GM06990 (cell line): ENCODE results near the gene SRMS.

Experiments
- DNase-seq: peaks from one replicate; pipeline ENCODE4 v3.0.0-alpha.2; 2011; ENCODE audit not compliant: insufficient read length; ENCODE audit errors: extremely low read depth
- H3K27me3 ChIP-seq: replicated peaks from 2 replicates; pipeline ENCODE4 v1.6.0; 2011; ENCODE audit warnings: low read length; ENCODE audit not compliant: control insufficient read depth, insufficient read depth
- H3K36me3 ChIP-seq: 2 replicates; pipeline ENCODE4 v1.5.1; 2011; ENCODE audit warnings: low read length; ENCODE audit not compliant: control insufficient read depth, insufficient read depth
- H3K4me3 ChIP-seq: replicated peaks from 2 replicates; pipeline ENCODE4 v1.5.1; 2011; ENCODE audit warnings: low read depth, mild to moderate bottlenecking, control low read depth, low read length
- TF ChIP-seq, protein P1 (sequence below): IDR thresholded peaks from 2 replicates; pipeline ENCODE4 v1.5.1; 2011; ENCODE audit warnings: low read length, control low read depth, mild to moderate bottlenecking, inconsistent platforms; ENCODE audit not compliant: insufficient read depth, poor library complexity, severe bottlenecking

The SRMS gene

GRCh38 chr20:63497138-63497945 is 50.2 kb downstream of the SRMS start:
- no peaks in the 10 kb centered on the region for H3K36me3 ChIP-seq
- H3K4me3 ChIP-seq = 0 out of 2 replicates have a peak overlapping the region, but pooled peaks have one; percentile 40
- DNase-seq = no peak
- no peaks in the 10 kb centered on the region; the same call in 1 of the 2 replicates for H3K27me3 ChIP-seq
- TF ChIP-seq, protein P1, sequence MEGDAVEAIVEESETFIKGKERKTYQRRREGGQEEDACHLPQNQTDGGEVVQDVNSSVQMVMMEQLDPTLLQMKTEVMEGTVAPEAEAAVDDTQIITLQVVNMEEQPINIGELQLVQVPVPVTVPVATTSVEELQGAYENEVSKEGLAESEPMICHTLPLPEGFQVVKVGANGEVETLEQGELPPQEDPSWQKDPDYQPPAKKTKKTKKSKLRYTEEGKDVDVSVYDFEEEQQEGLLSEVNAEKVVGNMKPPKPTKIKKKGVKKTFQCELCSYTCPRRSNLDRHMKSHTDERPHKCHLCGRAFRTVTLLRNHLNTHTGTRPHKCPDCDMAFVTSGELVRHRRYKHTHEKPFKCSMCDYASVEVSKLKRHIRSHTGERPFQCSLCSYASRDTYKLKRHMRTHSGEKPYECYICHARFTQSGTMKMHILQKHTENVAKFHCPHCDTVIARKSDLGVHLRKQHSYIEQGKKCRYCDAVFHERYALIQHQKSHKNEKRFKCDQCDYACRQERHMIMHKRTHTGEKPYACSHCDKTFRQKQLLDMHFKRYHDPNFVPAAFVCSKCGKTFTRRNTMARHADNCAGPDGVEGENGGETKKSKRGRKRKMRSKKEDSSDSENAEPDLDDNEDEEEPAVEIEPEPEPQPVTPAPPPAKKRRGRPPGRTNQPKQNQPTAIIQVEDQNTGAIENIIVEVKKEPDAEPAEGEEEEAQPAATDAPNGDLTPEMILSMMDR = no peak

DNA sequence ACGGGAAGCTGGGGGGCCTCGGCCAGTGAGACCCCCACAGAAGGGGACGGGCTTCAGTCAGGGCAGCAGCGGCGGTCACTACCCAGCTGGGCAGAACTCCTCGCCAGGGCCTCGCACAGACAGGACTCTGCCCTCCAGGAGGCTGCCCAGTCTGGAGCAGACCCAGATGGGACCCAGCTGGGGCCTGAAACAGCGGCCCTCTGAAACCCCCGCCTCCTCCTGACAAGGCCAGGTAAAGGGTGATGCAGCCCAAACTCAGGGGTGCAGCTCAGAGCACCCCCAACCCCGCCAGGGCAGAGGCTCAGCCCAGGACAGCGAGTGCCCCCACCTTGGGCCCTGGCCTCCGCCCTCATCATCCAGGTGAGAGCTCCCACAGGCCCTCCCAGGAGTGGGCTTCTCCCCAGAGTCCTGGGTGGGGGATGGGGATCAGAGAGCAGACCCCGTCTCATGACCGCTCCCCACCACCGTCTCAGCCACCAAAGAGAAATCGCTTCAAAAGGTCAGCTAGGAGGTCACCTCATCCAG is 50.9 kb downstream of the SRMS start:
- H3K27me3 ChIP-seq = no peaks in the 10 kb centered on the region; the same call in 1 of the 2 replicates
- TF ChIP-seq, protein P1 = no peak
- H3K4me3 ChIP-seq = no peak overlapping the region; the same call in 1 of the 2 replicates
- H3K36me3 ChIP-seq = no peaks in the 10 kb centered on the region
- DNase-seq = no peak

DNA sequence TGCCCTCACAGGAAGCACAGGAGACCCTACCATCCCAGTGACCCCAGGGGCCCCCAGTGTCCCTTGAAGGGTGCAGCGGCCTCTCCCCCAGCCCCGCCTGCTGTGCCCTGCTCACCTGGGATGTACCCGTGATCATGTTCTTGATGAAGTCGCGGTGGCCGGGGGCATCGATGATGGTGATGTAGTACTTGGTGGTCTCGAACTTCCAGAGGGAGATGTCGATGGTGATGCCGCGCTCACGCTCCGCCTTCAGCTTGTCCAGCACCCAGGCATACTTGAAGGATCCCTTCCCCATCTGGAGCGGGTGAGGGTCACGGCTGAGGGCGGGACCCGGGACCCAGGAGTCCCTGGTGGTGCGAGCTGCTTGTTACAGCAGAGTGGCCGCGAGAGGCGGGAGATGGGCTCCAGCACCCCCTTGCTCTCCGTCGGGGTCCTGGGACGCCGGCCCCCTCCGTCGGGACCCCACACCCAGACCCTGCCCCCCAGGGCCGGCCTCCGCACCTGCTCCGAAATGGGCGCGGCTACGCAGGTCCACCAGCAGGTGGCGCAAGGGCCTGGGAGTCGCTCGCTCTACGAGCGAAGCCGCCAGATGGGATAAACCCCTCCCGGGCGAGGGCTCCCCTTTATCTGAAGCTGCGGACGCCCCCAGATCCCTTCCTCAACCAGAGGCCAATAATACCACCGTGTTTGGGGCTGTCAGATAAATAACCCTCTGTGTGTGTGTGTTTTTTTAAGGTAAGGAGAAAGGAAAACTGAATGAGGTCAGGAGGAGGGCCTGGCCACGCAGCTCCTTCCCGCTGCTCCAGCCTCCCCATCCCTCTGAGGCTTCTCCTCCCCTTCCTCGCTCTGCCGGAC is 51.6 kb downstream of the SRMS start:
- no peaks in the 10 kb centered on the region; the same call in 1 of the 2 replicates for H3K27me3 ChIP-seq
- TF ChIP-seq, protein P1 = peak; percentile 96
- peak overlapping the region; percentile 44 for H3K4me3 ChIP-seq
- H3K36me3 ChIP-seq = no peaks in the 10 kb centered on the region
- DNase-seq = no peak

DNA sequence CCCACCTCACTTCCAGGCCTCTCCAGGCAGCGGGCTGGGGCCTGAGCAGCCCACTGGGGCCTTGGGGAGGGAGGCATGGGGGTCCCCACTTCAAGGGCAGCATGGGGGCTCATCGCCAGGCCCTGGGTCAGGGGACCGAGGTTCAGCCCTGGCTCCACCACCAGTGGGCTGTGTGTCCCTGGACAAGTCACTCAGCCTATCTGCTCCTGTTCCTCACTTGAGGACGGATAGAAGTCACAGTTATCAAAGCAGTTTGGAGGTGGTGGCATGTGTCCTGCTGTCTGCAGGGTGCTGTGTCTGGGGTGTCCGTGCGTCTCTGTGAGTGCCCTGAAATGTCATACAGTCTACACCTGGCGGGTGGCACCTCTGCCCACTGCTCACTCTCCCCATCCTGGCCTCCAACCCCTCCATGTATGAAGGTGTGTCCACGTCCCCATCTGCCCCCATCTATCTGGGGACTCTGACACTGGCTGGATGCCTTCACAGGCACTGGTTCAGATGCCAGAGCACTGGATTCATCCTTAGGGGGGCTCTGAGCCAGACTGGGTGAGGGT is 52.3 kb downstream of the SRMS start:
- TF ChIP-seq, protein P1 = no peak
- Histone ChIP-seq H3K36me3 (no peaks in the 10 kb centered on the region), H3K27me3 (no peaks in the 10 kb centered on the region; the same call in 1 of the 2 replicates), H3K4me3 (no peak overlapping the region)
- no peak for DNase-seq

DNA sequence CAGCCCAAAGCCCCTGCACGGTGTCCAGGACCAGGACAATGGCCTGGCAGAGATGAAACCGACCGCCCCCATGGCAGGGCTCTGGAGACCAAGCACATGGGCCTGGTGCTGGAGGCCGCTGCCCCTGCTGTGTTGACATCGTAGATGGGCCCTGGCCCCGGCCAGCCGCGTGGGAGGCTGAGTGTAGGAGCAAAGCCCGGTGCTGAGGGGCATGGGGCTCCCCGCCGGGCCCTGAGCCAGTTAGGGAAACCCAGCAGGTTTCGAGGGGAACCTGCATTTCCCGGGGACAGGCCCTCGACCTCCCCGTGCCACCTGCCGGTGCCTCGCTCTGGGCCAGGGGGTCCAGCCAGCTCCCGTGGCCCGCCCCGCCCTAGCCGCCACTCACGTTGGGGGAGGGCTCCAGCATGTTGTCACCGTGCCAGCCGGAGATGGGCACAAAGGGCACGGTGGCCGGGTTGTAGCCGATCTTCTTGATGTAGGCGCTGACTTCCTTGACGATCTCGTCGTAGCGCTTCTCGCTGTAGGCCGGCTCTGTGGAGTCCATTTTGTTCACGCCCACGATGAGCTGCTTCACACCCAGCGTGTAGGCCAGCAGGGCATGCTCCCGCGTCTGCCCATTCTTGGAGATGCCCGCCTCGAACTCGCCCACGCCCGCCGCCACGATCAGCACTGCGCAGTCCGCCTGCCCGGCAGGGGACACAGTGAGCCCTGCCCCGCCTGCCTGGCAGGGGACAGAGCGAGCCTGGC is 53.0 kb downstream of the SRMS start:
- Histone ChIP-seq H3K4me3 (no peak overlapping the region), H3K27me3 (no peaks in the 10 kb centered on the region; the same call in 1 of the 2 replicates), H3K36me3 (no peaks in the 10 kb centered on the region)
- TF ChIP-seq, protein P1 = no peak
- no peak for DNase-seq
